ENCODE measurements around the gene PRR15.
"Not testable (repeated sequence)": the region's sequence is repeated elsewhere in the genome, so short reads cannot be mapped to it uniquely, and the experiment has no call there.

The PRR15 gene, protein sequence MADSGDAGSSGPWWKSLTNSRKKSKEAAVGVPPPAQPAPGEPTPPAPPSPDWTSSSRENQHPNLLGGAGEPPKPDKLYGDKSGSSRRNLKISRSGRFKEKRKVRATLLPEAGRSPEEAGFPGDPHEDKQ

DNA sequence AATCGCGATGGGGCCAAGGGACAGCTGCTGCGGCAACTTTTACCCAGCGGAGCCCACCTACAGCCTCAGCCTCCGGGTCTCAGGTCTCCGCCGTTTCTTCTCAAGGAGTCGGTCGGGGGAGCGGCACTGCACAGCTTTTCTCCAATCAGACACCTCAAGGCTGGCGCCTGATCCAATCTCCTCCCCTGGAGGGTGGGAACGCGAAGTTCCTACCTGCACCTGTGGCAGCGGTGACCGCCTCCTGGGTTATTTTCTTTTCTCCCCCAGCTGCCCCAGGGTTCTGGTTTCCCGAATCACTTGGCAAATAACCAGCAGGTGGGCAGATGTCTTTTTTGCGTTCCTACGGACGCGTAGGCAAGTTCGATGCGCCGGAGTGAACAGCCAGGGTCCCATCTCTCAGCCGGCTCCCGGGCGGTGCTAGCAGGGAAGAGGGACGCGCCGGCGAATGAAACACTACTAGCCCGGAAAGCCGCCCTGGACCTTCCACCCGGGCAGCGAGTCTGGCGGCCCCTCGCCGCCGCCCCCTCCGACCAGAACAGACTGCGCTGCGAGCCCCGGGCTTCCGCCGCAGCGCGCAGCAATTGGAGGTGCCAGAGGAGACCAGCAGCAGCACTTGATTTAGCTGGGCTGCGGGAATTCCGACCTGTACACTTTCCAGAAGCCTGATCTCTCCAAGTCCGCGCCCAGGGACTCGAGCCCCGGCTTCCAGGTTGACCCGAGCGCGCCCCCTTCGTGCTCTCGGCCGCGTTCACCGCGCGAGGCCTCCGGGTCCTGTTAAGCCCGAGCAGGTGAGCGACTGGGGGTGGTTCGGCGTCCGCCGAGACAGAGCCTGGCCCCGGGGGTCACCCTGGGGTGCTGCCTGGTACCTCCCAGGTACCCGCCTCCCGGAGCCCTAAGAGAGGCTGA, at the start of gene PRR15:
TSS of gene PRR15 (plus strand) at position 246 of the 906 bp plus-strand sequence. CDS start 2,495 bp downstream, outside the sequence.
- DNase-seq = no peak

DNA sequence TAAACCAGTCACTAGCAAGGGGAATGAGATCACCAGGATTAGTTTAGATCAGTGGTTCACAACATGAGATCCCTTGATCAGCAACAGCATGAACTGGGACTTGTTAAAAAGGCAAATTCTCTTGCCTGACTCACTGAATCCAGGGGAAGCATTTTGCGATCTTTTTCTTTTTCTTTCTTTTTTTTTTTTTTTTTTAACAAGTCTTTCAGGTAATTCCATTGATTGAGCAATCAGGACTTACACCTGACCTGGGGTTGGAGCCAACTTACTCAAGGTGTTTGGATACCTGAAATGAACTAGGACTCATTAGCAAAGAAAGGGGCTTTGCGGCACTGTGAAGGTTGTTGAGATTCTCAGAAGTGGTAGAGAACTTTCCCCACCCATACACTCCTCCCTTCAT, 47.1 kb upstream of the PRR15 start:
- DNase-seq = no peak

DNA sequence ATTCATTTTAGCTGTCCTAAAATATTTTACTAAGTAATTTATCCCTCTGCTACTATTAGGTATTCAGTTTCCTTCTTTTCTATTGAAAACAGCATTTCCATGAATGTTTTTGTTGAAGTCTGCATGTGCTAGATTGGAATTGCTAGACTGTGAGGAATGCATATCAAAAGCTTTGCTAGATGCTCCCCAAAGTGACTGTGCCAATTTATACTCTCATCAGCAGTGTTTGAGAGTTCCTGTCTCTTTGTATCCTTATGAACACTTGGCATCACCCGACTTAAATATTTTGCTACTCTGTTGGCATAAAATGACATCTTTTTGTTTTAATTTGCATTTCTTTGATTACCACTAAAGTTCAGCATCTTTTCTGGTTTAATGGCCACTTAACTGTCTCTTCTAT, 45.0 kb upstream of the PRR15 start:
- DNase-seq = no peak

DNA sequence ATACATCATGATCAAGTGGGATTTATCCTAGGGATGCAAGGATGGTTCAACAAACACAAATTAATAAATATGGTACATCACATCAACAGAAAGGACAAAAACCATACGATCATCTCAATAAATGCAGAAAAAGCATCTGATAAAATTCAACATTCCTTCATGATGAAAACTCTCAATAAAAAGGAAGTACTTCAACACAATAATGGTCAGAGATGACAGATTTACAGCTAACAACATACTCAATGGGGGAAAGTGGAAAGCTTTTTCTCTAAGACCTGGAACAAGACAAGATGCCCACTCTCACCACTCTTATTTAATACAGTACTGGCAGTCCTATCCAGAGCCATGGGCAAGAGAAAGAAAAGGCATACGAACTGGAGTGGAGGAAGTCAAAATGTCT, 39.9 kb upstream of the PRR15 start:
- no peak for DNase-seq

DNA sequence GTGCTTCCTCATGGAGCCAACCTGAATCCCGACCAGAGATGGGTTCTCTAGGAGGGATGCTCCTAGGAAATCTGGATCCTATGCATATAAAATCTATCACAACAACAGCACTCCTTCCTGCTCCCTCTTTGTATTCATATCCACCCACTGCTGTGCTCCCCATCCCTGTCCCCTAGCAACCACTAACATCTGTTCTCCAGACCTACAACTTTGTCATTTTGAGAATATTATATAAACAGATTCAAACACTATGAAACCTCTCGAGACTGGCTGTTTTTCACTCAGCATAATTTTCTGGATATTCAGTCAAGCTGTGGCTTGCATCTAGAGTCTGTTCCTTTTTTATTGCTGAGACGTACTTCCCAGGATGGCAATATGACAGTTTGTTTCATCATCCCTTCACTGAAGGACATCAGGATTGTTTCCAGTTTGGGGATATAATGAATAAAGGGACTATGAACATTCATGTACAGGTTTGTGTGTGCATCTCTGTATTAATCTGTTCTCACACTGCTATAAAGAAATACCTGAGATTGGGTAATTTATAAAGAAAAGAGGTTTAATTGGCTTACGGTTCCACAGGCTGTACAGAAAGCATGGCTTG, 36.0 kb upstream of the PRR15 start:
- DNase-seq = no peak

DNA sequence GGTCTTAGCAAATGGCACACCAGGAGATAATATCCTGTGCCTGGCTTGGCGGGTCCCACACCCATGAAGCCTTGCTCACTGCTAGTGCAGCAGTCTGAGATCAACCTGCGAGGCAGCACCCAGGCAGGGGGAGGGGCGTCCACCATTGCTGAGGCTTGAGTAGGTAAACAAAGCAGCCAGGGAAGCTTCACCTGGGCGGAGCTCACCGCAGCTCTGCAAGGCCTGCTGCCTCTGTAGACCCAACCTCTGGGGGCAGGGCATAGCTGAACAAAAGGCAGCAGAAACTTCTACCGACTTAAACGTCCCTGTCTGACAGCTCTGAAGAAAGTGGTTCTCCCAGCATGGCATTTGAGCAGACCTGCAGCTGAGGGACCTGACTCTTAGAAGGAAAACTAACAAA, 35.1 kb upstream of the PRR15 start:
- DNase-seq = not testable (repeated sequence)

DNA sequence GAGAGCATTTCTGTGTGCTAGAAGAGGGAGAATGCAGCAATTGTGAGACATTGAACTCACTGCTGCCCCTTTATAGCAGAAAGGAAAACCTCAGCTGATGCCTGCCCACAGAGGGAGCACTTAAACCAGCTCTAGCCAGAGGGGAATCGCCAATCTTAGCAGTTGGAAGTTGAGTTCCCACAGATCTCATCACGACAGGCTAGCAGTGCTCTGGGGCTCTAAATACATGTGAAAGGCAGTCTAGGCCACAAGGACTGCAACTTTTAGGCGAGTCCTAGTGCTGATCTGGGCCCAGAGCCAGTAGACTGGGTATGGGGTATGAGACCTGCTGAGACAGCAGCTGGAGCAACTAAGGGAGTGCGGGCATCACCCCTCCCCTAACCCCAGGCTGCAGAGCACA, 25.2 kb upstream of the PRR15 start:
- DNase-seq = no peak

DNA sequence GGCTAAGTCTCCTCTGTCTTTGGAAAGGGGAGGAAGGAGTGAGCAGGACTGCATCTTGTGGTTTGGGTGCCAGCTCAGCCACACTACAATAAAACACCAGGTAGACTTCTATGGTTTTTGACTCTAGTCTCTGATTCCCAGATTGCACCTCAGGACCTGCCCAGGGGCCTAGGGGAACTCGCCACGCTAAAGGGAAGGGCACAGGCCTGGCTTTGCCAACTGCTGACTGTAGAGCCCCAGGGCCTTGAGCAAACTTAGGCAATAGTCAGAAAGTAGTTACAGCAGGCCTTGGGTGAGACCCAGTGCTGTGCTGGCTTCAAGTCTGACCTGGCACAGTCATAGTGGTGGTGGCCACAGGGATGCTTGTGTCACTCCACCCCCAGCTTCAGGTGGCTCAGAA, 24.2 kb upstream of the PRR15 start:
- DNase-seq = no peak

DNA sequence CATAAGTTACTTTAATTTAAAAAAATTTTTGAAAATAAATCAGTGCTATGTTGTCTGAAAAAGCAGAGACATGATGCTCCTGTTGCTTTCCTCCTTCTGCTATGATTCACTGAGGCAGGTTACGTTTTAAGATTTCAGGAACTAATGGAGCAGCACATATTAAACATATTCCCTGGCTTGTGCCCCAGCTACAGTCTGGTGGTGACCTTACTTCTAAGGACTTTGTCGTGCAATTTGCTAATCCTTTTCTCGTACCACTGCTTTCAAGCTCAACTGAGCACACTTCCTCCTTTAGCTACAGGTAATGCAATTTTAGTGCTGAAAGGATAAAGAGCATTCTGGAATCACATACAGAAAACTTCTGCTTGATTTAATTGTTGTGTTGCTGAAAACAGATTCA, 16.2 kb upstream of the PRR15 start:
- DNase-seq = no peak

DNA sequence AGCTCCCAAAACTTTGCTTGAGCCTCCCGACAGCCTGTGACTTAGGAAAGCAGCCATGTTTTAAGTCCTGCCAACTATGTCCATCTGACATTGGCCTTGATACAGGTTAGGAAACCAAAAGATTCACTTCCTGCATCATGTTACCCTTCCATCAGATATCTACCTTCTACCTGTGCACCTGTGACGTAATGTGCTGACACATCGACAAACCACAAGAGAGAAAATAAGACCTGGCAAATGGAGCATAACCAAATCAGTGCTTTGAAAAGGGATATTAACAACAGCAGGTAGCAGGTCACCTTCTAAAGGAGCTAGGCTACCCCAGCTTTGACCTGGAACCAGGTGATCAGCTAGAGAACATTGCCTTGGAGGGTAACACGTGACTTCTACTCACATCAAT, 14.8 kb upstream of the PRR15 start:
- no peak for DNase-seq

DNA sequence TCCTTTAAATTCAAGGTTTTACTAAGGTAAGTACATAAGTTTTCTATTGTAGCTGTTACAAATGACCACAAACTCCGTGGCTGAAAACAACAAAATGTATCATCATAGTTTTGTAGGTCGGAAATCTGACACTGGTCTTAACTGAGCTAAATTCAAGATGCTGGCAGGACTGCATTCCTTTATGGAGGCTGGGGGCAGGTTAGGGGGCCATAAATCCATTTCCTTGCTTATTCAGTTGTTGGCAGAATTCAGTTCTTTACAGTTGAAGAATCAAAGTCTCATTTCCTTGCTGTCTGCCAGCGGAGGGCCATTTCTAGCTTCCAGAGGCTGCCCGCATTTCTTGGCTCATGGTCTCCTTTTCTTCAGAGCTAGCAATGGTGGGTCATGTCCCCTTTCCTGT, 11.2 kb upstream of the PRR15 start:
- DNase-seq = no peak

DNA sequence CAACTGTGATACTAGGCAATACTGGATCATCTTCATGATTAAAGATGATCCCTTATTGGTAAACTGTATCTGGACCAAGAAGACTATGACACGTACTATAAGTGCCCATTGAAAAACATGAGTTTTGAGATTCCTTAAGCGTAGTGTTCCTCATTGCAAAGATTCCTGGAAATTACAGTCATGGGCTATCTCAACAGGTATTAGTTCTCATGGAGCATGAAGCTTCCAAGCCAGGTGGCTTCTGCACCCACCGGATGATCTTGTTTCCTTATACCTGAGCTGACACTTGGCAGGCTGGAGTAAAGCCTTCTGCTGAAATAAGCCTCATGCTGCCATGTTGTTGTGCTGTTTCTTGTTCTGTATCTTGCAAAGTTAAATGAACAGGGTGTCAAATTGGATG, 8.6 kb upstream of the PRR15 start:
- no peak for DNase-seq

DNA sequence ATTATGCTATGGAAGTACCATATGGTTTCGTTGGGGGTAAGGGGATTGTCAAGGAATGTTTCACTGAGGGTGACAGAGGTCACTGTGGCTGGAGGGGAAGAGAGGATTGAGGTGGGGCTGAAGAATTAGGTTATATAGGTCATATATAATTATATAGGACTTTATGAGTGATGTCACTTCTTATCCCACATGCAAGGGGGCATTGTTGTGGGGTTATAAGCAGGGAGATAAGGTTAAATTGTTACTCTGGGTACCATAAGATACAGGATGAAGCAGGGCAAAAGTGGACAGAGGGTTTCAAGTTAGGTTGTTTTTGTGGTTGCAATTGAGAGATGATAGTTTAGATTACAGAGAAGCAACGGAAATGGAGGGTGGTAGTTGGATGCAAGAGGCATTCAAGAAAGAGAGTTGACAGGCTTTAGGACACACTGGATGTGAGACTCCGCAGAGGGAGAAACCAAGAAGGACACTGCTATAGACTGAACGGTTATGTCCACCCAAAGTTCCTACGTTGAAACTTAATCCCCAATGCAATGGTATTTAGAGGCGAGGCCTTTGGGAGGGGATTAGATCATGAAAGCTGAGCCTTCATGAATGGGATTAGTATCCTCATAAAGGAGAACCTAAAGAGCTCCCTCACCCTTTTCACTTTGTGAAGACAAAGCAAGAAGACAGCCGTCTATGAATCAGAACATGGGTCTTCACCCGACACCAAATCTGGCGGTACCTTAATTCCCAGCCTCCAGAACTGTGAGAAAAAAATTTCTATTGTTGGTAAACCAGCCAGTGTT, 7.0 kb upstream of the PRR15 start:
- DNase-seq = no peak

DNA sequence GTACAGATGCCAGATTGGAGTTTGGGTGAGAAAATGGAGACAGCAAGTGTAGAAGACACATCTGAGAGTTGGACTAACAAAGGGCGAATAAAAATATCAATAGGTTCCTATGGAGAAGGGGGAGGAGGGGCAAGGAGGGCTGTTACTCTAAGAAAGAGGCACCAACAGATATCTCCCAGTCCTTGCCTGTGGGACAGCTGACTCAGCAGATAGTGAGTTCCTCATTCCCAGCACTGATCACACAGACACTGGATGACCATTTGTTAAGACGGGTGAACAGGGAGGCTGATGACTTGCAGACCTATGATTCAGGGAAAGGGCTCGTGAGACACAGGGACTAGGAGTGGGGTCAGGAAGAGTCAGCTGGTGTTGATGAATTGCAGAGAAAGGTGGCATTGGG, 5.7 kb upstream of the PRR15 start:
- DNase-seq = no peak

DNA sequence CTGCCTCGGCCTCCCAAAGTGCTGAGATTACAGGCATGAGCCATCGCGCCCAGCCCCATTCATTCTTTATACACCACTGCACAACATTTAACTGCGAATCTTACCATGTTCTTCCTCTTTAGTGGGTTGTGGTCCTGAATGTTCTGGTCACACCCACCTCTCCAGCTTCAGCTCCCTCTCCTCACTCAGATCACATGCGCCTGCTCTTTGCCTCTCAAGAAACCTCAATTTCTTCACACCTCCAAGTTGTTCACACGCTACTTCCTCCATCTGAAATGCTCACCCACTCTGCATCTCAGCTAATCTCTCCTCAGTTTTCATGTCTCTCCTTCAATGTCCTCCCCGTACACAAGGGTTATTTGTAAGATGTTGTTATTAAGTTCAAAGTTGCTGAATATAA, 2.4 kb upstream of the PRR15 start:
- no peak for DNase-seq

DNA sequence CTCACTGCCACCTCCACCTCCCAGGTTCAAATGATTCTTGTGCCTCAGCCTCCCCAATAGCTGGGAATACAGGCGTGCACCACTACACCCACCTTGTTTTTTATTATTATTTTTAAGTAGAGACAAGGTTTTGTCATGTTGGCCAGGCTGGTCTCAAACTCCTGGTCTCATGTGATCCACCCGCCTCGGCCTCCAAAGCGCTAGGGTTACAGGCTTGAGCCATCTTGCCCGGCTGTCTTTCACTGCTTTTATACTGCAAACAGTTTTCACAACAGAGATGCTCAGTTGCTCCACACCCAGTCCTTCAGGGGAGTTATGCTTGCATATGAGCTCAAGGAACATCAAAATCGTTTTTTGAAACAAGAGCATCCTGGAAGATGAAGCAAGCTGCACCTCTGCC, 1.3 kb upstream of the PRR15 start:
- no peak for DNase-seq

DNA sequence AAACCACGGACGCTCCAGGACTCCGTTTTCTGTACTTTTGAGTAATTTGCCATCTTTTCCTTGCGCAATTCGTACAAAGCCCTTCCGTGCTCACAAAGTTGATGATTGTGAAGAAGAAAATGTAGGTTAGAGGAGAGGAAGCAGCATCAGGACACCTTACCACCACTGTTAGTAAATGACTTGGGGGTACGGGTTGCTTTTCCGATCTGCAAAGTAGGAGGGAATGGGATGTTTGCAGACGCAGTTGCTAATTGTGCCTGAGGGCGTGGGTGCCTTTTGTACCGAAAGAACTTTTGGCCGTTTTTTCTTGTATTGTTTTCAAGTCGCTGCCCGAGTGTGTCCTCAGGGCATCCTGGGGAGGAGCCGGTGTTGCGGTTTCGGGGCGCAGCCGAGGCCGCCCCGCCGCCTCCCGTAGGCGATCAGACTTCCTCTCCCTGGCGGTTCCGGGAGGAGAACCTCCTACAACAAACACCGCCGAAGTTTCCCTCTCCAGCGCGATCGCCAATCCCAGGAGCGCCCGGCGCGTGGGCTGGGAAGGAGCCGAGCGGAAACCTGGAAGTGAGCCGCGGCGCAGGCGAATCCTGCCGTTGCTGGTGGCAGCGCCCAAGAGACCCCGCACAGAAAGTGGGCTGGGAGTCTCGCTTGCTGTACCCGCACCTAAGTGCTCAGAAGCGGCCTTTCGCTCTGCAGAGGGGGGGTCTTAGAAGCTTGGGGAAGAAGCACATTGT, 1.0 kb downstream of the PRR15 start:
- DNase-seq = no peak

DNA sequence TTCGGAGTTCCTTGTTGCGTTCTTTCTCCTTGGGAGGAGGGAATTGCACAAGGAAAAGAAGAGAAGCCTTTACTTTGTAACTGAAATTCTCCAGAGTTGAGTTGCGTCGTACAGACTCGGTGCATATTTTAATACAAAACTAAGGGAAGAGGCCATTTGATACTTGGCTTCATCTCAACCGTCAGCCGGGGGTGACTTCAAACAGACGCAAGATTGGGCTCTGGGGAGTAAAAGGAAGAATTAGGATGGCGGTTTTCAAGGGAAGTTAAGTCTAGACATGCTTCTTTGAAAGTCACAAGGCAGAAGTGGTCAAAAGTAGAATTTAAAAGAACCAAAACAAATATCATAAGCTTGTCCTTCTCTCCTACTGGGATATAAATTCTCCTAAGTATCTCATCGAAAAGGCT, 1.6 kb downstream of the PRR15 start:
- DNase-seq = no peak

DNA sequence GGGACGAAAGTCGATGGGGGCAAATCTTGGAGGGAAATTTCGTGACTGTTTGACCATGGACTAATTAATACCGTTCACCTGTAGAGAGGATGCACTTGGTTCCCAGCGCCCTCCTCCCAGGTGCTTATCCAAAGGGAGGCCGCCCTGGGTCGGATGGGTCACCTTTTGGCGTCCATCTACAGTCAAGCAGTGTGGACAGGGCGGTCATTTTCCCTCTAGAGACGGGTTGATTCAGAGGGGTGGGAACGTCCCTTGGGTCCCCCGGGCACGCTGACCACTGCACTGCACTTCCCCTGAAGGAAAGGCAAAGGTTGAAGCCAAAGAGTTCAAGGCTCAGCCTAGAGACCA, 2.0 kb downstream of the PRR15 start:
- no peak for DNase-seq

DNA sequence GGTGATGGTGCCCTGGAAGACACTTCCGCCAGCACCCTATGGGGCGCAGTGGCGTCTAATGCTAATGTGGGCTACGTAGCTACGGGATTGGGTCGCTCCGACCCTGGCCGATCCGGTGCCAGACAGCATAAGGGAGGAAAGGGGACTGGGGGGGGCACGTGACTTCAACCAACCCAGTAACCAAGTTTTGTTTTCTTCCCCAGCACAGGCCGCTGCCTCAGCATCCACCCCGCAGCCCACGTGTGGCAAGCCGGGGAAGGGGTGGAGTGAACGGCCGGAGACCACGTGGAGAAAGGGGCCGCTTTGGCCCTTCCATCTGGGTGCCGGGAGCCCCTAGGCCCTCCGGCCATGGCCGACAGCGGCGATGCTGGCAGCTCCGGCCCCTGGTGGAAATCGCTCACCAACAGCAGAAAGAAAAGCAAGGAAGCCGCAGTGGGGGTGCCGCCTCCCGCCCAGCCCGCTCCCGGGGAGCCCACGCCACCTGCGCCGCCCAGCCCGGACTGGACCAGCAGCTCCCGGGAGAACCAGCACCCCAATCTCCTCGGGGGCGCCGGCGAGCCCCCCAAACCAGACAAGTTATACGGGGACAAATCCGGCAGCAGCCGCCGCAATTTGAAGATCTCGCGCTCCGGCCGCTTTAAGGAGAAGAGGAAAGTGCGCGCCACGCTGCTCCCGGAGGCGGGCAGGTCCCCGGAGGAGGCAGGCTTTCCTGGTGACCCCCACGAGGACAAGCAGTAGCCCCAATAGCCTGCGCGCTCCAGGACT, 2.5 kb downstream of the PRR15 start:
- DNase-seq = no peak

DNA sequence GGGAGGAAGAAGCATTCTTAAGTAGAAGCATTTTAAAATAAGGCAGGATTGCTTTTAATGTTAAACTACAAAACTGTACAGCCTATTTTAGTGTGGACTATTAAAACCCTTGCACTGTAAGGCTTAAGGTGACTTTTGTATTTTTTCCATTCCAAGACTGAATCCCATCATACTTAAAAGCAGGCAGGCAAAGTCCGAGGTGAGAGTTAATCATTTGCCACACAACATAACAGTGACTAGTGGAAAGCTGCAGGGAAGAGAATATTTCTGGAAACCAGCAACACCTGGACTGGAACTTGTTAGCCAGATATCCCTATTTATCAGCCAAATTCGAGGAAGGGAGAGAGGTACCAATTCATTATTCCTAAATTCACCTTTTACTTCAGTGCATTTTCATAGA, 3.5 kb downstream of the PRR15 start:
- no peak for DNase-seq

DNA sequence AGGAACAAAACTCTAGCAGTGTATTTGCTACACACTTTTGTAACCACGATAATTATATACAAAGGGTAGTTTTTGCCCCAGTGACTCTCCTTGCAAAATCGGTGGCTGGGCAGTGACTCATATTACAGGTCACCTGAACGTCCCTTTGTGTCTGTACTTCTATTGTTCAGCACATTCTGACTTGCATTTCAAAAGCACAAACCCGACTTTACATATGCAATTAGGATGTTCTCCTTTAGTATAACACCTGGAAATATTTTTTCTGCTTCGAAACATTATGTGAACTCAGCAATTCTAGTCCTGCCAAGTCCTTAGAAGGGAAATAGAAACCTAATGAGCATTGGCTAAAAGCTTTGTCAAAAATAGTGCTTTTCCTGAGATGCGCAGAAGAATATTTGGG, 6.0 kb downstream of the PRR15 start:
- no peak for DNase-seq
